Panc1 (cell line): ENCODE results near the gene TEX14. TPM values are rescaled to one million over a fixed set of nuclear protein-coding genes. Genes with fewer than 3 reads are reported as not detected.

Experiments
- ATAC-seq: fragments of 200-7000 bp; cut with Tn5 transposase; 2 replicates; pipeline ENCODE4 v1.9.1; 2020; ENCODE audit warnings: mild to moderate bottlenecking, moderate library complexity
- BruUV-seq: library from RNA; stranded (reverse); fragments of 400-500 nt; replicated peaks from 2 replicates; lab custom pipeline; 2021; lab: Mats Ljungman, UMichigan
- CTCF ChIA-PET: fragments of 300-600 bp; sonication (Branson Sonifier 250); formaldehyde crosslinking; loops from one replicate; lab custom pipeline; 2022; ENCODE audit warnings: antibody characterized with exemption; lab: Charles Lee
- POLR2A ChIA-PET: fragments of 300-600 bp; sonication (Branson Sonifier 250); formaldehyde crosslinking; loops from one replicate; lab custom pipeline; 2022; ENCODE audit warnings: antibody characterized with exemption; lab: Charles Lee
- DNase-seq: peaks from one replicate; pipeline ENCODE4 v3.0.0-alpha.2; 2010; ENCODE audit warnings: low read depth, low spot score
- H3K27ac ChIP-seq: 2 replicates; pipeline ENCODE4 v1.5.1; 2011; ENCODE audit warnings: mild to moderate bottlenecking, low read length, inconsistent platforms
- H3K27me3 ChIP-seq: fragments of 200-500 bp; sonication (Bioruptor generic); 2 replicates; pipeline ENCODE4 v1.6.0; 2014; ENCODE audit warnings: low read length, inconsistent platforms; ENCODE audit not compliant: control insufficient read depth, insufficient read depth
- H3K36me3 ChIP-seq: fragments of 200-500 bp; sonication (Bioruptor generic); 2 replicates; pipeline ENCODE4 v1.5.1; 2014; ENCODE audit warnings: inconsistent platforms, mild to moderate bottlenecking, low read length, moderate library complexity; ENCODE audit not compliant: control insufficient read depth, insufficient read depth
- H3K4me1 ChIP-seq: 2 replicates; pipeline ENCODE4 v1.5.1; 2011; ENCODE audit warnings: inconsistent platforms, mild to moderate bottlenecking, low read length, moderate library complexity; ENCODE audit not compliant: control insufficient read depth, insufficient read depth
- H3K4me3 ChIP-seq, 2 experiments: 2 replicates each; pipeline ENCODE4 v1.5.1; 2011 to 2012; ENCODE audit warnings: low read depth in 2 of 2, low read length in 2 of 2, mild to moderate bottlenecking in 2 of 2, inconsistent platforms in 1 of 2, moderate library complexity in 1 of 2
- H3K9me3 ChIP-seq: fragments of 200-500 bp; sonication (Bioruptor generic); 2 replicates; pipeline ENCODE4 v1.5.1; 2014; ENCODE audit warnings: low read depth, mild to moderate bottlenecking, inconsistent platforms, low read length, moderate library complexity; ENCODE audit not compliant: control insufficient read depth, insufficient read depth
- CTCF ChIP-seq: fragments of 450-650 bp; IDR thresholded peaks from 2 replicates; pipeline ENCODE4 v1.5.1; 2017; ENCODE audit warnings: mild to moderate bottlenecking
- POLR2AphosphoS5 ChIP-seq: IDR thresholded peaks from 2 replicates; pipeline ENCODE4 v1.6.1; 2012; ENCODE audit warnings: mild to moderate bottlenecking, low read depth, low read length, moderate library complexity
- REST ChIP-seq, 2 experiments: IDR thresholded peaks; 2 replicates each; pipeline ENCODE4 v1.6.1; 2011 to 2012; ENCODE audit warnings: low read depth in 2 of 2, control low read depth in 1 of 2, low read length in 1 of 2, mild to moderate bottlenecking in 1 of 2, moderate library complexity in 1 of 2; ENCODE audit not compliant: insufficient read depth in 1 of 2
- SIN3A ChIP-seq: IDR thresholded peaks from 2 replicates; pipeline ENCODE4 v1.6.1; 2012; ENCODE audit warnings: low read depth, mild to moderate bottlenecking, low read length, moderate library complexity, borderline replicate concordance; ENCODE audit not compliant: insufficient read depth
- TCF7L2 ChIP-seq: IDR thresholded peaks from 2 replicates; pipeline ENCODE4 v1.6.1; 2011; ENCODE audit warnings: mild to moderate bottlenecking, low read depth, low read length, inconsistent platforms
- in situ Hi-C: cut with HindIII; loops from 2 replicates; pipeline ENCODE4 v1.10.0; 2016; ENCODE audit warnings: low sequenced_read_pairs, low pct_unique_long_range_greater_than_20kb
- intact Hi-C: fragments of 100-400 bp; cut with micrococcal nuclease; formaldehyde crosslinking; loops from one replicate; pipeline ENCODE4 v1.10.0; 2022; ENCODE audit not compliant: unreplicated experiment
- total RNA-seq: library from RNA; stranded (reverse); gene quantifications from one replicate; pipeline ENCODE4 v1.2.1, GENCODE V29; 2021; ENCODE audit not compliant: unreplicated experiment

The TEX14 gene
- total RNA-seq, 1 experiment from 2014 or later = not detected

DNA sequence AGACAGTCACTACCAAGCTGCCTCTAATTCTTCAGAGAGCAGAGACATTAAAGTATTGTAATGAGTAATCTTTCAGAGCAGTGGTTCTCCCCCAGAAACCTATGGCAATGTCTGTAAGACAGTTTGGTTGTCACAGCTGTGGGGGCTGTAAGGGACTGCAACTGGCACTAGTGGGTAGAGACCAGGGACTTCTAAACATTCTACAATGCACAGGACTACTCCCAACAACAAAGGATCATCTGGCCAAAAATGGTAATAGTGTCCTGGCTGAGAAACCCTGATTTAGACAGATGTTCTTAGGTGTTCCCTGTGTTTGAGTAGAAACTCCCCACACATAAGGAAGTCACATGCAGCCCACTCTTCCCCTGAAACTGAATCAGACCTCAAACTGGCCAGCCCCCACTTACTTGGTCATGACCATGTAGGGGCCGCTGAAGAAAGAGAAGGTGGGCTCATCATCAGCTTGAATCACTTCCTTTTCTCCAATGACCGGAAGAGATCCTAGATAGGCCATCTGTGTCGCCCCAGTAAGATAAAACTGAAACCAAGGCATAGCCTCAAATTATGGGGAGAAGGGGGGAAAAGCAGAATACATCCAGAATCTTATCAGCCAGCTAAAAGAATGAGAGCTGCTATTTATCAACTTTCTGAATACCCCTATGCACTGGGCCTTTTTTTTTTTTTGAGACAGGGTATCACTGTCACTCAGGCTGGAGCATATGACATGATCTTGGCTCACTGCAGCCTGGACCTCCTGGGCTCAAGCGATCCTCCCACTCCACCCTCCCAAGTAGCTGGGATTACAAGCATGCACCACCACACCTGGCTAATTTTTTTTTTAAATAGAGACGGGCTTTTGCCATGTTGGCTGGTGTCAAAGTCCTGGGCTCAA lies 75.8 kb downstream of the TEX14 start:
- POLR2A ChIA-PET = no interaction called here
- no peak for ATAC-seq
- H3K27me3 ChIP-seq = no peaks in the 10 kb centered on the region
- in situ Hi-C loops (no loop called here), intact Hi-C loops (no loop called here)
- BruUV-seq = no TSS peak
- no peaks in the 10 kb centered on the region for H3K4me1 ChIP-seq
- H3K36me3 ChIP-seq = no peaks in the 10 kb centered on the region
- DNase-seq = no peak
- CTCF ChIA-PET = no interaction called here
- H3K27ac ChIP-seq = no peak overlapping the region
- no peaks in the 10 kb centered on the region for H3K9me3 ChIP-seq
- no peak overlapping the region for H3K4me3 ChIP-seq
- no peak for TF ChIP-seq TCF7L2
- TF ChIP-seq CTCF = no peak

- Histone ChIP-seq H3K27ac (no peak overlapping the region), H3K27me3 (no peaks in the 10 kb centered on the region), H3K4me1 (no peaks in the 10 kb centered on the region), H3K4me3 (no peak overlapping the region), H3K9me3 (no peaks in the 10 kb centered on the region), H3K36me3 (no peaks in the 10 kb centered on the region)
- in situ Hi-C loops = no loop called here
- ATAC-seq (no peak), DNase-seq (no peak)
- no TSS peak for BruUV-seq
- no peak for TF ChIP-seq TCF7L2
- no peak for TF ChIP-seq SIN3A
- no peak for TF ChIP-seq REST (IDR thresholded peaks at IDR 0.05; ENCODE audit: insufficient read depth in 1 of 2, low read depth in 2 of 2, low read length in 1 of 2)
- no peak for TF ChIP-seq POLR2AphosphoS5
- no peak for TF ChIP-seq CTCF
- intact Hi-C loops = no loop called here
- ChIA-PET POLR2A (no interaction called here), CTCF (no interaction called here)
These were observed 76.9 kb downstream of the TEX14 start for GRCh38 chr17:58614859-58615459.
